HCT116 (cell line): Measurements from ENCODE around the gene NDUFS4. TPM values are rescaled to one million over a fixed set of nuclear protein-coding genes. Genes with fewer than 3 reads are reported as not detected.

ENCODE experiments used
- ATAC-seq: fragments of 200-7000 bp; cut with Tn5 transposase; 2 replicates; pipeline ENCODE4 v1.9.1; 2020; ENCODE audit warnings: mild to moderate bottlenecking, moderate library complexity
- BruUV-seq: library from RNA; stranded (reverse); fragments of 400-500 nt; replicated peaks from 2 replicates; lab custom pipeline; 2021; lab: Mats Ljungman, UMichigan
- CTCF ChIA-PET: fragments of 300-600 bp; sonication (Branson Sonifier 250); formaldehyde crosslinking; loops from one replicate; lab custom pipeline; 2021; ENCODE audit warnings: antibody characterized with exemption; lab: Charles Lee
- POLR2A ChIA-PET: fragments of 300-600, 350-600 bp; sonication (Branson Sonifier 250); formaldehyde crosslinking; loops from one replicate; lab custom pipeline; 2021; ENCODE audit warnings: antibody characterized with exemption; lab: Charles Lee
- RAD21 ChIA-PET, 2 experiments: fragments of 300-600 bp; sonication (Branson Sonifier 250); formaldehyde crosslinking; loops; one replicate each; lab custom pipeline; 2023; ENCODE audit warnings: low total read pairs in 2 of 2; ENCODE audit not compliant: uncharacterized antibody in 2 of 2, unreplicated experiment in 2 of 2, low non-redundant PET in 1 of 2; lab: Charles Lee
- DNase-seq: peaks from one replicate; pipeline ENCODE4 v3.0.0-alpha.2; 2010; ENCODE audit warnings: low read depth, low spot score
- H2AFZ ChIP-seq: fragments of 200-600 bp; shearing (Covaris generic), sonication (generic); 2 replicates; pipeline ENCODE4 v1.6.1; 2017; ENCODE audit warnings: low read depth, mixed run types, mixed read lengths, antibody characterized with exemption, low read length; ENCODE audit not compliant: poor library complexity, severe bottlenecking
- H3K27ac ChIP-seq: 2 replicates; pipeline ENCODE4 v1.5.1; 2012; ENCODE audit warnings: low read depth, low read length
- H3K27me3 ChIP-seq: fragments of 200-600 bp; sonication (generic); 2 replicates; pipeline ENCODE4 v1.6.1; 2016; ENCODE audit warnings: mixed run types, low read length, mixed read lengths; ENCODE audit not compliant: insufficient read depth
- H3K36me3 ChIP-seq, 2 experiments: fragments of 200-500 bp in 1 of 2; fragments of 200-600 bp in 1 of 2; sonication (Bioruptor generic) in 1 of 2; sonication (generic) in 1 of 2; 2 replicates each; pipeline versions ENCODE4 v1.5.1 to v1.6.1; 2014 to 2016; ENCODE audit warnings: low read length in 2 of 2, inconsistent platforms in 1 of 2, mixed read lengths in 1 of 2, mixed run types in 1 of 2; ENCODE audit not compliant: insufficient read depth in 2 of 2, control insufficient read depth in 1 of 2
- H3K4me1 ChIP-seq, 2 experiments: fragments of 200-600 bp in 1 of 2; sonication (generic) in 1 of 2; 2 replicates each; pipeline versions ENCODE4 v1.5.1 to v1.6.1; 2012 to 2017; ENCODE audit warnings: low read length in 2 of 2, inconsistent platforms in 1 of 2, mild to moderate bottlenecking in 1 of 2, mixed read lengths in 1 of 2, mixed run types in 1 of 2, moderate library complexity in 1 of 2; ENCODE audit not compliant: insufficient read depth in 2 of 2, control insufficient read depth in 1 of 2
- H3K4me2 ChIP-seq: fragments of 200-600 bp; sonication (generic); 2 replicates; pipeline ENCODE4 v1.6.1; 2017; ENCODE audit warnings: mixed run types, low read length, mixed read lengths
- H3K4me3 ChIP-seq, 2 experiments: fragments of 200-600 bp in 1 of 2; sonication (generic) in 1 of 2; replicated peaks in 1 of 2; 2 replicates each; pipeline ENCODE4 v1.5.1; 2011 to 2016; ENCODE audit warnings: low read length in 2 of 2, control low read depth in 1 of 2, low read depth in 1 of 2, mild to moderate bottlenecking in 1 of 2, mixed read lengths in 1 of 2, mixed run types in 1 of 2
- H3K79me2 ChIP-seq: fragments of 200-600 bp; sonication (generic); 2 replicates; pipeline ENCODE4 v1.6.1; 2017; ENCODE audit warnings: mild to moderate bottlenecking, mixed run types, low read length, moderate library complexity, mixed read lengths; ENCODE audit not compliant: insufficient read depth
- H3K9ac ChIP-seq: fragments of 200-600 bp; sonication (generic); 2 replicates; pipeline ENCODE4 v1.6.1; 2016; ENCODE audit warnings: low read length, mixed read lengths
- H3K9me2 ChIP-seq: fragments of 200-600 bp; sonication (generic), shearing (Covaris generic); 2 replicates; pipeline ENCODE4 v1.6.1; 2017; ENCODE audit warnings: mixed run types, mild to moderate bottlenecking, moderate library complexity; ENCODE audit not compliant: insufficient read depth
- H3K9me3 ChIP-seq, 2 experiments: fragments of 200-500 bp in 1 of 2; fragments of 200-600 bp in 1 of 2; sonication (Bioruptor generic) in 1 of 2; sonication (generic) in 1 of 2; 2 replicates each; pipeline ENCODE4 v1.6.1; 2014 to 2017; ENCODE audit warnings: low read length in 2 of 2, mixed read lengths in 2 of 2, inconsistent platforms in 1 of 2, low read depth in 1 of 2, mild to moderate bottlenecking in 1 of 2, mixed run types in 1 of 2, moderate library complexity in 1 of 2; ENCODE audit not compliant: control insufficient read depth in 1 of 2, insufficient read depth in 1 of 2
- H4K20me1 ChIP-seq: fragments of 200-600 bp; sonication (generic), shearing (Covaris generic); 2 replicates; pipeline ENCODE4 v1.6.1; 2017; ENCODE audit warnings: mixed run types, mild to moderate bottlenecking, moderate library complexity; ENCODE audit not compliant: insufficient read depth
- CBX3 ChIP-seq: IDR thresholded peaks from 2 replicates; pipeline ENCODE4 v1.6.1; 2012; ENCODE audit warnings: low read depth
- CEBPB ChIP-seq: IDR thresholded peaks from 2 replicates; pipeline ENCODE4 v1.6.1; 2012; ENCODE audit warnings: low read depth
- EGR1 ChIP-seq: IDR thresholded peaks from 2 replicates; pipeline ENCODE4 v1.6.1; 2012; ENCODE audit warnings: low read depth
- ELF1 ChIP-seq: IDR thresholded peaks from 2 replicates; pipeline ENCODE4 v1.6.1; 2012; ENCODE audit warnings: low read depth, borderline replicate concordance
- EZH2 ChIP-seq: fragments of 200-600 bp; sonication (generic); IDR thresholded peaks from 2 replicates; pipeline ENCODE4 v1.6.1; 2017; ENCODE audit warnings: antibody characterized with exemption, mixed run types
- FOSL1 ChIP-seq: IDR thresholded peaks from 2 replicates; pipeline ENCODE4 v1.6.1; 2012; ENCODE audit warnings: low read depth
- JUND ChIP-seq: IDR thresholded peaks from 2 replicates; pipeline ENCODE4 v1.6.1; 2012
- POLR2A ChIP-seq: IDR thresholded peaks from 2 replicates; pipeline ENCODE4 v1.7.0; 2011; ENCODE audit warnings: borderline replicate concordance; ENCODE audit not compliant: insufficient read depth, insufficient read length; ENCODE audit errors: extremely low read depth
- POLR2AphosphoS5 ChIP-seq: IDR thresholded peaks from 2 replicates; pipeline ENCODE4 v1.6.1; 2011; ENCODE audit warnings: mild to moderate bottlenecking, low read depth, low read length, moderate library complexity
- RAD21 ChIP-seq: IDR thresholded peaks from 2 replicates; pipeline ENCODE4 v1.6.1; 2012; ENCODE audit warnings: low read depth, mild to moderate bottlenecking
- SIN3A ChIP-seq: IDR thresholded peaks from 2 replicates; pipeline ENCODE4 v1.6.1; 2012; ENCODE audit warnings: low read depth
- SP1 ChIP-seq: IDR thresholded peaks from 2 replicates; pipeline ENCODE4 v1.6.1; 2012; ENCODE audit warnings: low read depth
- SRF ChIP-seq: IDR thresholded peaks from 2 replicates; pipeline ENCODE4 v1.6.1; 2012; ENCODE audit warnings: low read depth
- TCF7L2 ChIP-seq: IDR thresholded peaks from 2 replicates; pipeline ENCODE4 v1.7.0; 2011; ENCODE audit warnings: borderline replicate concordance, inconsistent platforms; ENCODE audit not compliant: insufficient read depth, insufficient read length; ENCODE audit errors: extremely low read depth
- YY1 ChIP-seq: IDR thresholded peaks from 2 replicates; pipeline ENCODE4 v1.6.1; 2011; ENCODE audit warnings: low read length, low read depth, moderate library complexity, mild to moderate bottlenecking; ENCODE audit not compliant: insufficient replicate concordance; ENCODE audit errors: extremely low read depth
- ZFX ChIP-seq: fragments of 450-650 bp; IDR thresholded peaks from 2 replicates; pipeline ENCODE4 v1.6.1; 2017
- intact Hi-C: fragments of 100-400 bp; cut with micrococcal nuclease; formaldehyde crosslinking; loops from 2 replicates; pipeline ENCODE4 v1.10.0; 2022
- total RNA-seq: library from RNA; stranded (reverse); gene quantifications from one replicate; pipeline ENCODE4 v1.2.1, GENCODE V29; 2021; ENCODE audit not compliant: unreplicated experiment
- TF ChIP-seq, protein P1 (sequence below), 3 experiments: fragments of 200-600 bp in 1 of 3; sonication (generic) in 1 of 3; IDR thresholded peaks in 2 of 3; conservative IDR thresholded peaks in 1 of 3; 2 replicates each; pipeline ENCODE4 v1.5.1; 2012 to 2017; ENCODE audit warnings: low read depth in 2 of 3, low read length in 2 of 3, antibody characterized with exemption in 1 of 3, borderline replicate concordance in 1 of 3, control low read depth in 1 of 3, mild to moderate bottlenecking in 1 of 3, mixed read lengths in 1 of 3, mixed run types in 1 of 3, moderate library complexity in 1 of 3; ENCODE audit not compliant: insufficient read depth in 1 of 3
- TF ChIP-seq, protein P2 (sequence below): IDR thresholded peaks from 2 replicates; pipeline ENCODE4 v1.6.1; 2011; ENCODE audit warnings: mild to moderate bottlenecking, low read length, moderate library complexity; ENCODE audit not compliant: insufficient replicate concordance; ENCODE audit errors: extremely low read depth

NDUFS4 gene
- total RNA-seq, 1 experiment from 2014 or later, result 91.4 TPM

DNA sequence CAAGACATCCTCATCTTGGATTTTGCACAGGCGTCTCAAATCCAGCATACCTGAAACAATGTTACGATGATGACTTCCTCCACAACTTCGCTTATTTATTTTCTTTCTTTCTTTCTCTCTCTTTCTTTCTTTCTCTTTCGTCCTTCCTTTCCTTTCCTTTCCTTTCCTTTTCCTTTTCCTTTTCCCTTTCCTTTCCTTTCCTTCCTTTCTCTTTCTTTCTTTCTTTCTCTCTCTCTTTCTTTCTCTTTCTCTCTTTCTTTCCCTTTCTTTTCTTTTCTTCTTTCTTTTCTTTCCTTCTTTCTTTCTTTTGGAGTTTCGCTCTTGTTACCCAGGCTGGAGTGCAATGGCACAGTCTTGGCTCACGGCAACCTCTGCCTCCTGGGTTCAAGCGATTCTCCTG, 20.1 kb downstream of the NDUFS4 start:
- ChIA-PET POLR2A (no interaction called here), RAD21 (no interaction called here), CTCF (no interaction called here)
- Histone ChIP-seq H3K4me1 (no peaks in the 10 kb centered on the region), H3K4me3 (no peak overlapping the region), H3K9me2 (no peaks in the 10 kb centered on the region), H3K27ac (no peak overlapping the region), H2AFZ (no peak overlapping the region), H3K27me3 (no peaks in the 10 kb centered on the region), H3K4me2 (no peak overlapping the region), H3K9ac (no peak overlapping the region), H3K9me3 (no peaks in the 10 kb centered on the region), H4K20me1 (no peaks in the 10 kb centered on the region; the same call in 1 of the 2 replicates), H3K79me2 (peaks cover 83% of the 10 kb centered on the region), H3K36me3 (no peaks in the 10 kb centered on the region)
- TF ChIP-seq, protein P1, sequence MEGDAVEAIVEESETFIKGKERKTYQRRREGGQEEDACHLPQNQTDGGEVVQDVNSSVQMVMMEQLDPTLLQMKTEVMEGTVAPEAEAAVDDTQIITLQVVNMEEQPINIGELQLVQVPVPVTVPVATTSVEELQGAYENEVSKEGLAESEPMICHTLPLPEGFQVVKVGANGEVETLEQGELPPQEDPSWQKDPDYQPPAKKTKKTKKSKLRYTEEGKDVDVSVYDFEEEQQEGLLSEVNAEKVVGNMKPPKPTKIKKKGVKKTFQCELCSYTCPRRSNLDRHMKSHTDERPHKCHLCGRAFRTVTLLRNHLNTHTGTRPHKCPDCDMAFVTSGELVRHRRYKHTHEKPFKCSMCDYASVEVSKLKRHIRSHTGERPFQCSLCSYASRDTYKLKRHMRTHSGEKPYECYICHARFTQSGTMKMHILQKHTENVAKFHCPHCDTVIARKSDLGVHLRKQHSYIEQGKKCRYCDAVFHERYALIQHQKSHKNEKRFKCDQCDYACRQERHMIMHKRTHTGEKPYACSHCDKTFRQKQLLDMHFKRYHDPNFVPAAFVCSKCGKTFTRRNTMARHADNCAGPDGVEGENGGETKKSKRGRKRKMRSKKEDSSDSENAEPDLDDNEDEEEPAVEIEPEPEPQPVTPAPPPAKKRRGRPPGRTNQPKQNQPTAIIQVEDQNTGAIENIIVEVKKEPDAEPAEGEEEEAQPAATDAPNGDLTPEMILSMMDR (IDR thresholded peaks at IDR 0.05 in 2 of 3, conservative IDR thresholded peaks at IDR 0.05 in 1 of 3; ENCODE audit: borderline replicate concordance in 1 of 3, insufficient read depth in 1 of 3, low read depth in 2 of 3, low read length in 2 of 3), result no peak
- TF ChIP-seq ELF1, result no peak
- no peak for TF ChIP-seq TCF7L2
- TF ChIP-seq SP1, result no peak
- TF ChIP-seq POLR2AphosphoS5, result no peak
- no peak for TF ChIP-seq ZFX
- TF ChIP-seq EGR1, result no peak
- no peak for TF ChIP-seq RAD21
- TF ChIP-seq YY1, result no peak
- TF ChIP-seq, protein P2, sequence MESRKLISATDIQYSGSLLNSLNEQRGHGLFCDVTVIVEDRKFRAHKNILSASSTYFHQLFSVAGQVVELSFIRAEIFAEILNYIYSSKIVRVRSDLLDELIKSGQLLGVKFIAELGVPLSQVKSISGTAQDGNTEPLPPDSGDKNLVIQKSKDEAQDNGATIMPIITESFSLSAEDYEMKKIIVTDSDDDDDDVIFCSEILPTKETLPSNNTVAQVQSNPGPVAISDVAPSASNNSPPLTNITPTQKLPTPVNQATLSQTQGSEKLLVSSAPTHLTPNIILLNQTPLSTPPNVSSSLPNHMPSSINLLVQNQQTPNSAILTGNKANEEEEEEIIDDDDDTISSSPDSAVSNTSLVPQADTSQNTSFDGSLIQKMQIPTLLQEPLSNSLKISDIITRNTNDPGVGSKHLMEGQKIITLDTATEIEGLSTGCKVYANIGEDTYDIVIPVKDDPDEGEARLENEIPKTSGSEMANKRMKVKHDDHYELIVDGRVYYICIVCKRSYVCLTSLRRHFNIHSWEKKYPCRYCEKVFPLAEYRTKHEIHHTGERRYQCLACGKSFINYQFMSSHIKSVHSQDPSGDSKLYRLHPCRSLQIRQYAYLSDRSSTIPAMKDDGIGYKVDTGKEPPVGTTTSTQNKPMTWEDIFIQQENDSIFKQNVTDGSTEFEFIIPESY, result no peak
- TF ChIP-seq POLR2A, result no peak
- no peak for TF ChIP-seq JUND
- TF ChIP-seq FOSL1, result no peak
- no peak for TF ChIP-seq SIN3A
- TF ChIP-seq CBX3, result no peak
- no peak for TF ChIP-seq SRF
- TF ChIP-seq EZH2, result no peak
- no peak for TF ChIP-seq CEBPB
- ATAC-seq (no peak), DNase-seq (no peak)
- no TSS peak for BruUV-seq
- intact Hi-C loops, result no loop called here
